Measurements from ENCODE around the gene KRTAP5-3.
A peak's percentile ranks its signal among the peaks of the same experiment; 100 is the strongest.

Gene KRTAP5-3

GRCh38 chr11:1564535-1565172 lies 43.6 kb downstream of the KRTAP5-3 start (continued):
- TF ChIP-seq ZNF394 (tag by site-specific recombination; IDR thresholded peaks at IDR 0.05; ENCODE audit: borderline replicate concordance): 0 out of 2 replicates have a peak, but pooled peaks have one; percentile 19
- TF ChIP-seq KLF17 (tag by site-specific recombination; IDR thresholded peaks at IDR 0.05): peak; percentile 55; the same call in 1 of the 2 replicates
- TF ChIP-seq GLI4 (tag by site-specific recombination; IDR thresholded peaks at IDR 0.05): no peak
- TF ChIP-seq ZNF558 (tag by site-specific recombination; IDR thresholded peaks at IDR 0.05): no peak
- no peak for TF ChIP-seq ZNF302 (tag by site-specific recombination; IDR thresholded peaks at IDR 0.05; ENCODE audit: low read depth)
- TF ChIP-seq ZNF239 (tag by site-specific recombination; IDR thresholded peaks at IDR 0.05): no peak
- no peak for TF ChIP-seq REST (tag by site-specific recombination; IDR thresholded peaks at IDR 0.05)
- no peak for TF ChIP-seq PBX3 (CRISPR knock-in tag; IDR thresholded peaks at IDR 0.05)
- TF ChIP-seq ZSCAN5A (tag by site-specific recombination; IDR thresholded peaks at IDR 0.05): no peak
- no peak for TF ChIP-seq ZBTB6 (tag by site-specific recombination; IDR thresholded peaks at IDR 0.05)
- TF ChIP-seq ZNF157 (tag by site-specific recombination; IDR thresholded peaks at IDR 0.05): no peak
- peak; percentile 46; the same call in 1 of the 2 replicates for TF ChIP-seq KLF10 (tag by site-specific recombination; IDR thresholded peaks at IDR 0.05)
- peak; percentile 72 for TF ChIP-seq ZNF629 (tag by site-specific recombination; IDR thresholded peaks at IDR 0.05)
- TF ChIP-seq RBAK (tag by site-specific recombination; IDR thresholded peaks at IDR 0.05): no peak
- no peak for TF ChIP-seq FEZF1 (tag by site-specific recombination; IDR thresholded peaks at IDR 0.05)
- TF ChIP-seq ZBTB20 (tag by site-specific recombination; IDR thresholded peaks at IDR 0.05): no peak
- TF ChIP-seq TRIM28 (IDR thresholded peaks at IDR 0.05; ENCODE audit: borderline replicate concordance, low read length): no peak
- TF ChIP-seq ZNF423 (tag by site-specific recombination; IDR thresholded peaks at IDR 0.05): no peak
- TF ChIP-seq ZNF707 (tag by site-specific recombination; IDR thresholded peaks at IDR 0.05): no peak
- peak; percentile 35; the same call in 1 of the 2 replicates for TF ChIP-seq KLF8 (tag by site-specific recombination; IDR thresholded peaks at IDR 0.05)
- no peak for TF ChIP-seq YY2 (tag by site-specific recombination; IDR thresholded peaks at IDR 0.05)
- no peak for TF ChIP-seq ZNF473 (tag by site-specific recombination; IDR thresholded peaks at IDR 0.05)
- no peak for TF ChIP-seq ZNF785 (tag by site-specific recombination; IDR thresholded peaks at IDR 0.05)
- no peak for TF ChIP-seq ZBTB8A (tag by site-specific recombination; IDR thresholded peaks at IDR 0.05)
- TF ChIP-seq ZBTB11 (tag by site-specific recombination; conservative IDR thresholded peaks at IDR 0.05; ENCODE audit: low read depth): no peak
- TF ChIP-seq ZNF341 (tag by site-specific recombination; IDR thresholded peaks at IDR 0.05; ENCODE audit: low read depth): peak; percentile 39; the same call in 1 of the 2 replicates
- no peak for TF ChIP-seq ZNF366 (tag by site-specific recombination; conservative IDR thresholded peaks at IDR 0.05)
- no peak for TF ChIP-seq ZNF623 (tag by site-specific recombination; IDR thresholded peaks at IDR 0.05)
- no peak for TF ChIP-seq HOXC10 (CRISPR knock-in tag; IDR thresholded peaks at IDR 0.05)

Data from HEK293 (cell line).